A673 (cell line): ENCODE measurements around the gene SLC4A7. TPM values are rescaled to one million over a fixed set of nuclear protein-coding genes. Genes with fewer than 3 reads are reported as not detected.

Experiments
- BruUV-seq: library from RNA; stranded (reverse); fragments of 400-500 nt; replicated peaks from 2 replicates; lab custom pipeline; 2021; lab: Mats Ljungman, UMichigan
- CTCF ChIA-PET: fragments of 300-600 bp; sonication (Branson Sonifier 250); formaldehyde crosslinking; loops from one replicate; lab custom pipeline; 2022; ENCODE audit warnings: antibody characterized with exemption; lab: Charles Lee
- POLR2A ChIA-PET: fragments of 300-600 bp; sonication (Branson Sonifier 250); formaldehyde crosslinking; loops from one replicate; lab custom pipeline; 2022; ENCODE audit warnings: antibody characterized with exemption; ENCODE audit not compliant: low non-redundant PET; lab: Charles Lee
- DNase-seq: peaks from one replicate; pipeline ENCODE4 v3.0.0-alpha.2; 2015; ENCODE audit warnings: low spot score
- H3K27ac ChIP-seq: fragments of 200-600 bp; sonication (generic); 2 replicates; pipeline ENCODE4 v1.5.1; 2016; ENCODE audit warnings: mixed run types, low read depth, mild to moderate bottlenecking, mixed read lengths, antibody characterized with exemption, low read length; ENCODE audit not compliant: poor library complexity, severe bottlenecking
- H3K27me3 ChIP-seq: fragments of 200-600 bp; sonication (generic); replicated peaks from 2 replicates; pipeline ENCODE4 v1.6.1; 2017; ENCODE audit warnings: mixed run types, low read depth, mild to moderate bottlenecking, mixed read lengths, antibody characterized with exemption, low read length; ENCODE audit not compliant: insufficient read depth, poor library complexity
- H3K36me3 ChIP-seq: fragments of 200-600 bp; sonication (generic); 2 replicates; pipeline ENCODE4 v1.6.1; 2016; ENCODE audit warnings: mixed run types, mild to moderate bottlenecking, mixed read lengths, antibody characterized with exemption, low read length; ENCODE audit not compliant: insufficient read depth, poor library complexity, severe bottlenecking
- H3K4me1 ChIP-seq: fragments of 200-600 bp; sonication (generic); 2 replicates; pipeline ENCODE4 v1.6.1; 2017; ENCODE audit warnings: mixed run types, mild to moderate bottlenecking, mixed read lengths, antibody characterized with exemption, low read length; ENCODE audit not compliant: insufficient read depth, poor library complexity, severe bottlenecking
- H3K4me3 ChIP-seq: fragments of 200-600 bp; sonication (generic); 2 replicates; pipeline ENCODE4 v1.5.1; 2016; ENCODE audit warnings: low read depth, mixed run types, mild to moderate bottlenecking, mixed read lengths, low read length; ENCODE audit not compliant: poor library complexity, severe bottlenecking
- H3K9me3 ChIP-seq: fragments of 200-600 bp; sonication (generic); 2 replicates; pipeline ENCODE4 v1.6.1; 2016; ENCODE audit warnings: mixed run types, low read depth, mild to moderate bottlenecking, mixed read lengths, antibody characterized with exemption, low read length; ENCODE audit not compliant: poor library complexity, severe bottlenecking
- EZH2 ChIP-seq: fragments of 200-600 bp; sonication (generic); IDR thresholded peaks from 2 replicates; pipeline ENCODE4 v1.6.1; 2017; ENCODE audit warnings: borderline replicate concordance, low read depth, mild to moderate bottlenecking, mixed read lengths, antibody characterized with exemption, low read length; ENCODE audit not compliant: poor library complexity, severe bottlenecking
- intact Hi-C: fragments of 100-400 bp; cut with micrococcal nuclease; formaldehyde crosslinking; loops from one replicate; pipeline ENCODE4 v1.10.0; 2022; ENCODE audit not compliant: unreplicated experiment
- total RNA-seq: library from RNA; stranded (reverse); gene quantifications from 2 replicates; pipeline ENCODE4 v1.2.3, GENCODE V29; 2021
- TF ChIP-seq, protein P1 (sequence below): fragments of 300-800, 200-600 bp; sonication (generic); conservative IDR thresholded peaks from 2 replicates; pipeline ENCODE4 v1.5.1; 2017; ENCODE audit warnings: low read depth, mild to moderate bottlenecking, antibody characterized with exemption, low read length, moderate library complexity, mixed read lengths

SLC4A7 gene
- total RNA-seq, 1 experiment from 2014 or later = 22.6 TPM

DNA sequence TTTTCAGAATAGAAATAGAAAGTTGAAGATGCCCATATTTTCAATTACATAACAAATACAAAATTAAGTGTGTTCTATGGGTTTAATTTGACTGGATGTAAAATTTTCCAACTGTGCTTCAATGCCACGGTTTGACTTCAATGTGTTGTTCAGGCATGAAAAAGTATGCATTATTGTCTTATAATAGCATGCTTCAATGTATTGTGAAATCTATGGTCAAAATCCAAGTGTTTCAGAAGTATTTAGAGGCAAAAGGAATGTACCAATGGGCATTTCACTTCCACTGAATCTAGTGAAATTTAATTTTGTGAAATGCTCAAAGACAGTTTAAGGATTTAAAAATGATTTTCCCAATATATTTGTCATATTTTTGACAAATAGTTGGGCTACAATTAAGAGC is 131.0 kb downstream of the SLC4A7 start:
- H3K4me3 ChIP-seq = no peak overlapping the region
- H3K4me1 ChIP-seq = peaks cover 4% of the 10 kb centered on the region
- no peak overlapping the region for H3K27ac ChIP-seq
- POLR2A ChIA-PET = no interaction called here
- CTCF ChIA-PET = no interaction called here
- TF ChIP-seq EZH2 = no peak
- TF ChIP-seq, protein P1, sequence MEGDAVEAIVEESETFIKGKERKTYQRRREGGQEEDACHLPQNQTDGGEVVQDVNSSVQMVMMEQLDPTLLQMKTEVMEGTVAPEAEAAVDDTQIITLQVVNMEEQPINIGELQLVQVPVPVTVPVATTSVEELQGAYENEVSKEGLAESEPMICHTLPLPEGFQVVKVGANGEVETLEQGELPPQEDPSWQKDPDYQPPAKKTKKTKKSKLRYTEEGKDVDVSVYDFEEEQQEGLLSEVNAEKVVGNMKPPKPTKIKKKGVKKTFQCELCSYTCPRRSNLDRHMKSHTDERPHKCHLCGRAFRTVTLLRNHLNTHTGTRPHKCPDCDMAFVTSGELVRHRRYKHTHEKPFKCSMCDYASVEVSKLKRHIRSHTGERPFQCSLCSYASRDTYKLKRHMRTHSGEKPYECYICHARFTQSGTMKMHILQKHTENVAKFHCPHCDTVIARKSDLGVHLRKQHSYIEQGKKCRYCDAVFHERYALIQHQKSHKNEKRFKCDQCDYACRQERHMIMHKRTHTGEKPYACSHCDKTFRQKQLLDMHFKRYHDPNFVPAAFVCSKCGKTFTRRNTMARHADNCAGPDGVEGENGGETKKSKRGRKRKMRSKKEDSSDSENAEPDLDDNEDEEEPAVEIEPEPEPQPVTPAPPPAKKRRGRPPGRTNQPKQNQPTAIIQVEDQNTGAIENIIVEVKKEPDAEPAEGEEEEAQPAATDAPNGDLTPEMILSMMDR = no peak
- no peak for DNase-seq
- intact Hi-C loops = no loop called here
- no TSS peak for BruUV-seq
- H3K9me3 ChIP-seq = no peaks in the 10 kb centered on the region
- no peaks in the 10 kb centered on the region for H3K27me3 ChIP-seq
- no peaks in the 10 kb centered on the region for H3K36me3 ChIP-seq

DNA sequence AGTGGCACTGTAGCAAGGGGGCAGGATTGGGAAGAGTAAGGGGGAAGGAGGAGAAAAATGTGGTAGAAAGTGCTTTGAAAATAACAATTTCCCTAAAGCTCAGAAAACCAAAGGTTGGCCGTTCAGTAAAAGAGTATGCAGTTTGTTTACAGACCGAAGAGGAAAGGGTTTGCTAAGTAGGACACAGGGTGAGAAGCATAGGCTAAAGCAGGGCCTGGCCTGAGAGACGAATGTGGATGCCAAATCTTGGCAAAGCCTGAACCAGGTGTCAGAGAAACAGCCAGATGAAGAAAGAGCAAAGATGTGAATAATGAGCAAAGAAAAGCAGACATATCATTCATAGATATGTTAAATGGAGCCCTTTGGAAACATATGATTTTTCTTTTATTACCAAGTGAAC is 132.1 kb downstream of the SLC4A7 start:
- Histone ChIP-seq H3K9me3 (no peaks in the 10 kb centered on the region), H3K4me1 (peaks cover 4% of the 10 kb centered on the region), H3K27ac (no peak overlapping the region), H3K36me3 (no peaks in the 10 kb centered on the region), H3K4me3 (no peak overlapping the region), H3K27me3 (no peaks in the 10 kb centered on the region)
- POLR2A ChIA-PET = no interaction called here
- TF ChIP-seq, protein P1 = no peak
- TF ChIP-seq EZH2 = no peak
- no TSS peak for BruUV-seq
- no peak for DNase-seq
- CTCF ChIA-PET = no interaction called here
- intact Hi-C loops = no loop called here

DNA sequence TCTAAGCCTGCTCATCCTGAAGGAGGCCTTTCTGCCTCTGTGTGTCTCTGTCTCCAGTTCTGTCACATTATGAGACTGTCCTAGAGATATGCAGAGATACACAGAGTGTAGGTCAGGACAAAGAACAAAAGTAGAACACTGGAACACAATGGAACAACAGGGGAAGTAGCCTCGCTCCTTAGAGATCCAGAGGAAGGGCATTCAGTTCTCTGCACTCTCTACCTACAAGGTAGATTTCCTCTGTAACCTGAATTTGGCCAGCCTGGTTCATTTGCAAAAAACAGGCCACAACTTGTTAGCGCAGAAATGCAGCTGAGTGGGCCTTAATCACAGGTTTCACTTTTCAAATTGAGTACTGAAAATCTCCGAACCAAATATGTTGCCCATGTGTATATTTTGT is 134.4 kb downstream of the SLC4A7 start:
- no TSS peak for BruUV-seq

More for the DNA sequence above, 134.4 kb downstream of the SLC4A7 start:
- Histone ChIP-seq H3K27ac (no peak overlapping the region), H3K9me3 (no peaks in the 10 kb centered on the region), H3K36me3 (no peaks in the 10 kb centered on the region), H3K4me1 (peaks cover 4% of the 10 kb centered on the region), H3K27me3 (no peaks in the 10 kb centered on the region), H3K4me3 (no peak overlapping the region)
- intact Hi-C loops = no loop called here
- TF ChIP-seq EZH2 = no peak
- TF ChIP-seq, protein P1 = no peak
- no peak for DNase-seq
- ChIA-PET CTCF (no interaction called here), POLR2A (no interaction called here)
